ENCODE measurements around the gene GABARAP. TPM values are rescaled to one million over a fixed set of nuclear protein-coding genes. Genes with fewer than 3 reads are reported as not detected.

The GABARAP gene
- total and polyA plus RNA-seq, 2 of the 13 experiments (the other 11 are each of a cell fraction or from before 2014, with no cell fraction given): 161 to 310 TPM

GRCh38 chr17:7219812-7220592 lies 22.2 kb downstream of the GABARAP start, which contains the start of the genes ACADVL and DLG4 (continued):
- TF ChIP-seq GFI1 (CRISPR knock-in tag; IDR thresholded peaks at IDR 0.05; ENCODE audit: borderline replicate concordance) (no peak), POLR2G (IDR thresholded peaks at IDR 0.05; ENCODE audit: low read depth, low read length) (peak; percentile 88), ZNF766 (CRISPR knock-in tag; IDR thresholded peaks at IDR 0.05; ENCODE audit: borderline replicate concordance) (no peak), FOXC1 (CRISPR knock-in tag; IDR thresholded peaks at IDR 0.05; ENCODE audit: borderline replicate concordance) (peak; percentile 25; the same call in 1 of the 2 replicates), ZNF552 (CRISPR knock-in tag; IDR thresholded peaks at IDR 0.05; ENCODE audit: borderline replicate concordance) (peak; percentile 68; the same call in 1 of the 2 replicates), ZFP36L1 (CRISPR knock-in tag; IDR thresholded peaks at IDR 0.05) (0 out of 2 replicates have a peak, but pooled peaks have one; percentile 9), ZNF33B (CRISPR knock-in tag; IDR thresholded peaks at IDR 0.05) (peak; percentile 74), ZNF879 (CRISPR knock-in tag; IDR thresholded peaks at IDR 0.05) (0 out of 2 replicates have a peak, but pooled peaks have one; percentile 52), SP4 (CRISPR knock-in tag; IDR thresholded peaks at IDR 0.05) (peak; percentile 73), GLI4 (CRISPR knock-in tag; IDR thresholded peaks at IDR 0.05; ENCODE audit: borderline replicate concordance) (peak; percentile 94; the same call in 1 of the 2 replicates), EEA1 (CRISPR knock-in tag; IDR thresholded peaks at IDR 0.05; ENCODE audit: borderline replicate concordance) (peak; percentile 50; the same call in 1 of the 2 replicates), RXRA (CRISPR knock-in tag; IDR thresholded peaks at IDR 0.05) (peak; percentile 99), SIN3A (IDR thresholded peaks at IDR 0.05; ENCODE audit: borderline replicate concordance, low read depth, low read length) (peak; percentile 68; the same call in 1 of the 2 replicates), ZNF468 (CRISPR knock-in tag; IDR thresholded peaks at IDR 0.05) (no peak), ZNF143 (CRISPR knock-in tag; IDR thresholded peaks at IDR 0.05) (peak; percentile 97), GTF3A (CRISPR knock-in tag; conservative IDR thresholded peaks at IDR 0.05) (no peak; the same call in 1 of the 2 replicates), ZNF558 (CRISPR knock-in tag; IDR thresholded peaks at IDR 0.05; ENCODE audit: borderline replicate concordance) (no peak; the same call in 1 of the 2 replicates), HNRNPL (IDR thresholded peaks at IDR 0.05; ENCODE audit: low read depth, low read length) (peak; percentile 67; the same call in 1 of the 2 replicates), HHEX (CRISPR knock-in tag; IDR thresholded peaks at IDR 0.05) (no peak), ZNF782 (CRISPR knock-in tag; IDR thresholded peaks at IDR 0.05; ENCODE audit: borderline replicate concordance) (0 out of 2 replicates have a peak, but pooled peaks have one; percentile 30), FOSL2 (CRISPR knock-in tag; IDR thresholded peaks at IDR 0.05) (peak; percentile 97), ARID5B (CRISPR knock-in tag; IDR thresholded peaks at IDR 0.05) (peak; percentile 7; the same call in 1 of the 2 replicates), ZNF605 (CRISPR knock-in tag; IDR thresholded peaks at IDR 0.05) (no peak), KDM4B (CRISPR knock-in tag; IDR thresholded peaks at IDR 0.05) (no peak), UBTF (CRISPR knock-in tag; IDR thresholded peaks at IDR 0.05) (peak; percentile 65)
